GM12874 (cell line): ENCODE measurements around the gene ERBB4.

Source experiments
- TF ChIP-seq, protein P1 (sequence below): IDR thresholded peaks from 2 replicates; pipeline ENCODE4 v1.5.1; 2011; ENCODE audit warnings: low read depth, mild to moderate bottlenecking, control low read depth, low read length, moderate library complexity; ENCODE audit not compliant: insufficient read depth

ERBB4 gene

DNA sequence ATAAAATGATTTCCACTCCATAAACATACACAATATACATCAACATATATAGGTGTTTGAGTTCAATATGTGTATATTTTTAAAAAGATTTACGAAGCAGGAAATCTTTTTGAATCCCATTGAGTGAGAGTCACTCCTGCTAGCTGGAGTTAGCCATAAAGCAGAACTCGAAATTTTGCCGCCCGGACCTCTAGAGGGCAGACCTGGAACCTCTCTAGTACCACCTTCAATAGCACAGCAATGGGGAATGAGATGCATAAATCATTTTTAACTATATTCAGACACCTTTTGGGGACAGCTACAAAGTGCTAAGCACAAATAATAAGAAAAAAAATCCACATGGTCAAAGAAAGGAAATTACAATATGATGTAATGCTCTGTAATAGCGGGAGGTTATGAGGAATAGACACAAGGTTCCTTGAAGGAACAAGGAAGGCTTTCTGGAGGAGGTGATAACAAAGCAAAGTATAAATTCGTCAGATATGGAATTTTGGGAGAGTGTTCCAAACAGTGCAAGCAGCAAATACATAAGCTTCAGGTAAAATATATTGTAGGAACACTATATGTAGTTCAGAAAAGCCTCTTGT lies 533.4 kb downstream of the ERBB4 start:
- TF ChIP-seq, protein P1, sequence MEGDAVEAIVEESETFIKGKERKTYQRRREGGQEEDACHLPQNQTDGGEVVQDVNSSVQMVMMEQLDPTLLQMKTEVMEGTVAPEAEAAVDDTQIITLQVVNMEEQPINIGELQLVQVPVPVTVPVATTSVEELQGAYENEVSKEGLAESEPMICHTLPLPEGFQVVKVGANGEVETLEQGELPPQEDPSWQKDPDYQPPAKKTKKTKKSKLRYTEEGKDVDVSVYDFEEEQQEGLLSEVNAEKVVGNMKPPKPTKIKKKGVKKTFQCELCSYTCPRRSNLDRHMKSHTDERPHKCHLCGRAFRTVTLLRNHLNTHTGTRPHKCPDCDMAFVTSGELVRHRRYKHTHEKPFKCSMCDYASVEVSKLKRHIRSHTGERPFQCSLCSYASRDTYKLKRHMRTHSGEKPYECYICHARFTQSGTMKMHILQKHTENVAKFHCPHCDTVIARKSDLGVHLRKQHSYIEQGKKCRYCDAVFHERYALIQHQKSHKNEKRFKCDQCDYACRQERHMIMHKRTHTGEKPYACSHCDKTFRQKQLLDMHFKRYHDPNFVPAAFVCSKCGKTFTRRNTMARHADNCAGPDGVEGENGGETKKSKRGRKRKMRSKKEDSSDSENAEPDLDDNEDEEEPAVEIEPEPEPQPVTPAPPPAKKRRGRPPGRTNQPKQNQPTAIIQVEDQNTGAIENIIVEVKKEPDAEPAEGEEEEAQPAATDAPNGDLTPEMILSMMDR = peak; percentile 51

DNA sequence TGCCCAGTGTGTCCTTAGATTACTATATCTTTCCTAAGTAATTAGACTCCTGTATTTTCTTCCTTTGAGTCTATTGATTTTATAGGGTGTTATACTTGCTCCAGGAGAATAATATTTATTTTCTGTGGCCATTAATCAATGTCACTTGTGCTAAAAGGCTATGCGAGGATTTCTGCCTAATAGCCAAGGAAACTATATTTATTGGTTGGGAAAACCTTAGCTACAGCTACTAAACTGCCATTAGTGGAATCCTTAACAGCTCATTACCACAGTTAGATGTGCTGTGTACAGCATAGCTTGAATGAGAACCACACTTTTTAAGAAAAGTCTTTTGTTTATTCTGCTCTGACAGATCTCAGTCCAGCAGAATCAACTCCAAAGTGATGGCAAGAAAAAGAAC lies 537.3 kb downstream of the ERBB4 start:
- TF ChIP-seq, protein P1 = no peak

DNA sequence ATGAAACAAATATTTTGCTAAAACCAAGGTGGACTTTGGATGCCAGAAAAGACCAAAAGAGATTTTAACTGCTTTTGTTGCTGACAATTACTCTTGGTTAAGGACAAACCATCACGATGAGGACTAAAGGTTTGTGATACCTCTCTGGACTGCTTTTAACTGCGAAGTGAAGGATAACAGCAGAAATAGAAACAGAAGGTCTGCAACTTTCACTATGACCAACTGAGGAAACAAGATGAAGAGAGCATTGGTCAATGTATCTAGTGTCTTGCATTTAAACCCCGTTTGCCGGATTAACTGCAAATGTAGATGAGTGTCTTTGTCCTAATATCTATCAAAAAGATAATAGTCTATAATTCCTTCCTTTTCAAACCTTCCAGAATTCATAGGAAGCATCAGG lies 541.7 kb downstream of the ERBB4 start:
- TF ChIP-seq, protein P1 = no peak

DNA sequence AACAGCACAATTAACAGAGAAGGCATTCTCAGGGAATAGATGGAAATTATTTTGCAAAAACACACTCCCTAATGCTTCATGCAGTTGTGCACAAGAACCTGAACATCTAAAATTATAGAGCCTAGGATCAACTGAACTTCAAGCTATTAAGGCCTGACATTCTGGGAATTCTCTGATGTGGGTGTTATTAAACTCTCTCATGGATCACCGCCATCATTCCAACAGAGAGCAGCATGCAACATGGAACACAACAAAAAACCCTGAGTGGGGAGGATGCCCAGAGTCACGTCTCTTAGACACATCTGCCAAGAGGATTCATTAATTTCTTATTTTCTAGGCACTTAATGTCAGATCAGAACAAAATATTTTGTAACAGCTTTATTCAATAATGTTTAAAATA lies 543.8 kb downstream of the ERBB4 start:
- TF ChIP-seq, protein P1 = no peak

GRCh38 chr2:211990335-211990734 lies 548.3 kb downstream of the ERBB4 start:
- TF ChIP-seq, protein P1 = no peak

DNA sequence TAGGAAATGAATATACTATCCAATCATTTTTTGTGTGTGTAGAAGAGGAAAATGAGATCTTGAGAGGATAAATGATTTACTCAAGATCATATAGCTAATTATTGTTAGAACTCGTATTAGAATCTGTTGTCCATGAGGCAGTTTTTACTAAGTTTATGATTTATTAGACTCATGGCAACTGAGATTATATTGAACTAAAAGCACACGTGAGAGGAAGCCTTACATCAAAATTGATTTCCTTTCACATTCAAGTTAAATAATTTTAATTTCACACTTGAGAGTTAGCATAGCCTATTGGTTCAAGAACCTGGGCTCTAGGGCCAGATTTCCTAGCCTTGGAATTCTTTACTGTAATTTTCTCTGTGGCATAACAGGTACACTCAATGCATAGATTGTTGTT lies 552.3 kb downstream of the ERBB4 start:
- TF ChIP-seq, protein P1 = no peak

DNA sequence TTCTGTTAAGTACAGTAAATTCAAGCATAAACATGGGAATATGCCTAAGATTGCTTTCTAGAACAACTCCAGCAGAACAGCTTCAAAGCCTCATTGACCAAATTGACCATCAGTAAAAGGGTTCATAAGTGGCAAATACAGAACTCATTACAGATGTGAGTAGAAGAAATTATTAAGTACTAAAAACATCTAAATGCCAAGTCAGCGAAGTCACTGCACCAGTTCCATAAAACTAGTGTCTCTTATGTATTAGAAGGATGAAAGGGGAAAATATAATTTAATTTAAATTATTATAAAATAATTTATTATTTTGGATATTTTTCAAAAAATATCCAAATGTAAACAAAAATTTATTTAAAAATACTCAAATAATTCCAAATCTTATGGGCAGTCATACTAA lies 553.2 kb downstream of the ERBB4 start:
- TF ChIP-seq, protein P1 = no peak

DNA sequence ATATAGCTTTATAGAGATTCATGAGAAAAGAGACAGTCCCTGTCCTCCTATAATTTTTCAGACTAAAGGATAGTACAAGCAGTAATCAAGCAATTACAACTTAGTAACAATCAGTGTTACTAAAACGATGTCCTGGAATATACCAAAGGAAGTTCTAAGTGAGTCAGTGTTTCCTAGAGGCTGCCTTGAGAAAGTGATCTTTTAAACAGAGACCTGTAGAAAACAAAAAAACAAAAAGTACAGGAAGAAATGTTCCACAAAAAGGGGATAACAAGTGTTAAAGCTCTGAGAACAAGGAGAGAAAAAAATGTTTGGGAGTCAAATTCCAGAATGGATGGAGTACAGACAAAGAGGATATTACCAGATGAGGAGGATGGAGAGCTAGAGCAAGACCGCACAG lies 556.4 kb downstream of the ERBB4 start:
- TF ChIP-seq, protein P1 = no peak
